ENCODE results near the gene LIMCH1.

DNA sequence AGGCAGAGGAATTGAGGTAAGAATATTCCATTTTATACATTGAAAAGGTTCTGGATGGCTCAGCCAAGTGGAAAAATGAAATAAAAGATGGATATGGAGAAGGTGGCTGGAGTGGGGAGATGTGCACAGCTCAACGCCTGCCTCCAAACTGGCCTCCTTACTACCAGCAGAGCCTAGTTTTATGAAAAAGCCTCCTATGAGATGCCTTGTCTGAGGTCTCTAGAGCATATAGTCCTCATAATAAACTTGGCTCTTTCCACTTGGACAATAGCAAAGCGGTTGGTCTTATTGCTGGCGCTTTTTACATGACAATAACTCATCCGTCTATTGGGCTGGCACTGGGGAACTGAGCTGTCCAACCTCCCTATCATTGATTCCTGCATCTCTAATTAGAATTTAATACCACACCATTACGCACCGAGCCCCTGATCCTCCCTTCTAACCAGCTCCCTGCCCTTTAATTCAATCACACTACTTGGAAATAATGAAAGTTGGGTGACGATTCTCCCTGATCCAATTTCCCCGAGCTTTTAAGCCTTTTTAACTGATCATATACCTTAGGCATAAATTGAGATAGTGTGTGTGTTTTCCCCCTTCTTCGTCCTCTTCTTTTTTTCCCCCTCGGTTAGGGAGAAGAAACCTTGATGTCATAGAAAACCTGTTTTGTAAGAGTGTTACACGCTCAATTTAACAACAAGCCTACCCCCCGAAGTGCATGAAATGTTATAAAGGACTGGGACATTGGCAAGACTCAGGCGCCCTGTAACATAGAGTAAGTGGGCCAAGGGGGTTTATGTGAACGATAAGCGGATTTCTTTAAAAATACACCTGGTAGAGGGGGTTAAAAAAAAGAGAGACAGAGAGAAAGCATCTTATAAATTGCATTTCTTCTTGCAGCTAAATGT, 210.9 kb downstream of the LIMCH1 start, which contains the start of gene PHOX2B:
- TF ChIP-seq, protein P1, sequence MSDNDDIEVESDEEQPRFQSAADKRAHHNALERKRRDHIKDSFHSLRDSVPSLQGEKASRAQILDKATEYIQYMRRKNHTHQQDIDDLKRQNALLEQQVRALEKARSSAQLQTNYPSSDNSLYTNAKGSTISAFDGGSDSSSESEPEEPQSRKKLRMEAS (IDR thresholded peaks at IDR 0.05; ENCODE audit: low read depth, low read length): no peak
- TF ChIP-seq, protein P2, sequence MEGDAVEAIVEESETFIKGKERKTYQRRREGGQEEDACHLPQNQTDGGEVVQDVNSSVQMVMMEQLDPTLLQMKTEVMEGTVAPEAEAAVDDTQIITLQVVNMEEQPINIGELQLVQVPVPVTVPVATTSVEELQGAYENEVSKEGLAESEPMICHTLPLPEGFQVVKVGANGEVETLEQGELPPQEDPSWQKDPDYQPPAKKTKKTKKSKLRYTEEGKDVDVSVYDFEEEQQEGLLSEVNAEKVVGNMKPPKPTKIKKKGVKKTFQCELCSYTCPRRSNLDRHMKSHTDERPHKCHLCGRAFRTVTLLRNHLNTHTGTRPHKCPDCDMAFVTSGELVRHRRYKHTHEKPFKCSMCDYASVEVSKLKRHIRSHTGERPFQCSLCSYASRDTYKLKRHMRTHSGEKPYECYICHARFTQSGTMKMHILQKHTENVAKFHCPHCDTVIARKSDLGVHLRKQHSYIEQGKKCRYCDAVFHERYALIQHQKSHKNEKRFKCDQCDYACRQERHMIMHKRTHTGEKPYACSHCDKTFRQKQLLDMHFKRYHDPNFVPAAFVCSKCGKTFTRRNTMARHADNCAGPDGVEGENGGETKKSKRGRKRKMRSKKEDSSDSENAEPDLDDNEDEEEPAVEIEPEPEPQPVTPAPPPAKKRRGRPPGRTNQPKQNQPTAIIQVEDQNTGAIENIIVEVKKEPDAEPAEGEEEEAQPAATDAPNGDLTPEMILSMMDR (IDR thresholded peaks at IDR 0.05; ENCODE audit: low read depth, low read length): no peak

All from NB4 (cell line).